ENCODE results near the gene USF3. TPM values are rescaled to one million over a fixed set of nuclear protein-coding genes. Genes with fewer than 3 reads are reported as not detected.

The USF3 gene
- total and polyA plus RNA-seq, 9 donors = 4.8 to 18.7 (median 15.6) TPM

GRCh38 chr3:113714702-113715101 lies 18.3 kb upstream of the USF3 start:
- intact Hi-C loops (cut with DNase I) = no loop called here
- Histone ChIP-seq H3K9me3 (no peaks in the 10 kb centered on the region), H3K4me1 (ENCODE audit: insufficient read depth) (no peaks in the 10 kb centered on the region), H3K4me3 (no peak overlapping the region), H3K36me3 (no peaks in the 10 kb centered on the region), H3K27ac (no peak overlapping the region), H3K27me3 (no peaks in the 10 kb centered on the region)
- TF ChIP-seq, protein P1, sequence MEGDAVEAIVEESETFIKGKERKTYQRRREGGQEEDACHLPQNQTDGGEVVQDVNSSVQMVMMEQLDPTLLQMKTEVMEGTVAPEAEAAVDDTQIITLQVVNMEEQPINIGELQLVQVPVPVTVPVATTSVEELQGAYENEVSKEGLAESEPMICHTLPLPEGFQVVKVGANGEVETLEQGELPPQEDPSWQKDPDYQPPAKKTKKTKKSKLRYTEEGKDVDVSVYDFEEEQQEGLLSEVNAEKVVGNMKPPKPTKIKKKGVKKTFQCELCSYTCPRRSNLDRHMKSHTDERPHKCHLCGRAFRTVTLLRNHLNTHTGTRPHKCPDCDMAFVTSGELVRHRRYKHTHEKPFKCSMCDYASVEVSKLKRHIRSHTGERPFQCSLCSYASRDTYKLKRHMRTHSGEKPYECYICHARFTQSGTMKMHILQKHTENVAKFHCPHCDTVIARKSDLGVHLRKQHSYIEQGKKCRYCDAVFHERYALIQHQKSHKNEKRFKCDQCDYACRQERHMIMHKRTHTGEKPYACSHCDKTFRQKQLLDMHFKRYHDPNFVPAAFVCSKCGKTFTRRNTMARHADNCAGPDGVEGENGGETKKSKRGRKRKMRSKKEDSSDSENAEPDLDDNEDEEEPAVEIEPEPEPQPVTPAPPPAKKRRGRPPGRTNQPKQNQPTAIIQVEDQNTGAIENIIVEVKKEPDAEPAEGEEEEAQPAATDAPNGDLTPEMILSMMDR (IDR thresholded peaks at IDR 0.05) = no peak
- no peak for TF ChIP-seq POLR2A (IDR thresholded peaks at IDR 0.05)
- TF ChIP-seq EP300 (IDR thresholded peaks at IDR 0.05) = no peak
- 16 to 20% (median 19%) methylated on average over 1 of the region's 1 CpG for WGBS, 3 donors
- DNase-seq = no peak

DNA sequence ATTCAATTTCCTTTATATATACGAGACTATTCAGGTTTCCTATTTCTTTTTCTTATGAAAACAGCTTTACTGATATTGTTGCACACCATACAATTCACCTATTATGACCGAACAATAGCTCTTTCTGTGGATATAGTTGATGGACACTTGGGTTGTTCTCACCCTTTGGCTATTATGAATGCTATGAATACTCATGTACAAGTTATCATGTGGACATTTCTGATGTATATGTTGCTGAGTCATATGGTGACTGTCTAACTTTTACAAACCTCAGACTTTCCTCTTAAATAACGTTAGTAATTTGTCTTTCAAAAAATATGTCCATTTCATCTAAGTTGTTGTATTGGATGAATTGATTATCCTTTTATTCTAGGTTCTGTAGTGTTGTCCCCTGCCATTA lies 15.7 kb upstream of the USF3 start:
- DNase-seq = no peak
- H3K9me3 ChIP-seq = no peaks in the 10 kb centered on the region
- H3K27ac ChIP-seq = no peak overlapping the region
- TF ChIP-seq, protein P1 (IDR thresholded peaks at IDR 0.05) = no peak
- TF ChIP-seq EP300 (IDR thresholded peaks at IDR 0.05) (no peak), POLR2A (IDR thresholded peaks at IDR 0.05) (no peak)
- no peaks in the 10 kb centered on the region for H3K36me3 ChIP-seq
- no peaks in the 10 kb centered on the region for H3K4me1 ChIP-seq (ENCODE audit: insufficient read depth)
- WGBS, 3 donors = 50 to 58% (median 56%) methylated on average over 3 of the region's 3 CpGs
- no peaks in the 10 kb centered on the region for H3K27me3 ChIP-seq
- intact Hi-C loops (cut with DNase I) = no loop called here
- no peak overlapping the region for H3K4me3 ChIP-seq

DNA sequence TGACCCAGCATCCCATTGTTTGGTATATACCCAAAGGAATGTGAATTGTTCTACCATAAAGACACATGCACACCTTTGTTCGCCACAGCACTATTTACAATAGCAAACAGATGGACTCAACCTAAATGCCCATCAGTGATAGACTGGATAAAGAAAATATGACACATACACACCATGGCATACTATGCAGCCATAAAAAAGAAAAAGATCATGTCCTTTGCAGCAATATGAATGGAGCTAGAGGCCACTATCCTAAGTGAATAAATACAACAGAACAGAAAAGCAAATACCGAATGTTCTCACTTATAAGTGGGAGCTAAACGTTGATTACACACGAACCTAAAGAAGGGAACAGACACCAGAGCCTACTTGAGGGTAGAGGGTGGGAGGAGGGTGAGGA lies 11.4 kb upstream of the USF3 start:
- Histone ChIP-seq H3K27me3 (no peaks in the 10 kb centered on the region), H3K27ac (no peak overlapping the region), H3K36me3 (no peaks in the 10 kb centered on the region), H3K4me3 (no peak overlapping the region), H3K9me3 (no peaks in the 10 kb centered on the region), H3K4me1 (ENCODE audit: insufficient read depth) (no peaks in the 10 kb centered on the region)
- DNase-seq = no peak
- TF ChIP-seq EP300 (IDR thresholded peaks at IDR 0.05) (no peak), POLR2A (IDR thresholded peaks at IDR 0.05) (no peak)
- TF ChIP-seq, protein P1 (IDR thresholded peaks at IDR 0.05) = no peak
- WGBS, 3 donors = 90 to 93% (median 92%) methylated on average over 4 of the region's 4 CpGs
- intact Hi-C loops (cut with DNase I) = no loop called here

DNA sequence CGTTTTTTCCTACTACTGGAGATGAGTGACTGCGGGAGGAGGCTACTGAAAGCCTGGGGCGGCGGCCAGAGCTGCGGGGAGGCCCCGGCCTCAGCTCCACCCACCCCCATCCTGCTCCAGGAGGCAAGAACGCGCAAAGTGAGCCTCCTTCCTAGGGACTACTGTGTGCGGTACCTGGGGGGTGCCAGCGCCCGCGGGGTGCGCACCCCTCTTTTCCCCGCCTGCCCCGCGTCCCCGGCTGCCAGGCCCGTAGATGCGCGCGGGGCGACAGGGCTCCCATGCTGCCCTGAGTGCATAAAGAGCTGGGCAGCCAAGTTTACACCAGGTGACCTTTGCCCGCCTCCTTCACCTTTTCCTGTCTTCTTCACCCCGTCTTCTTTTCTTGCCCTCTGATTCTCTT lies 2.5 kb upstream of the USF3 start:
- Histone ChIP-seq H3K36me3 (no peaks in the 10 kb centered on the region), H3K4me1 (ENCODE audit: insufficient read depth) (peaks cover 2% of the 10 kb centered on the region), H3K4me3 (peak overlapping the region; percentile 13), H3K9me3 (no peaks in the 10 kb centered on the region), H3K27me3 (no peaks in the 10 kb centered on the region), H3K27ac (peak overlapping the region in 1 of 2 donors; percentile 52)
- no peak for TF ChIP-seq POLR2A (IDR thresholded peaks at IDR 0.05)
- no peak for TF ChIP-seq EP300 (IDR thresholded peaks at IDR 0.05)
- TF ChIP-seq, protein P1 (IDR thresholded peaks at IDR 0.05) = no peak
- WGBS, 3 donors = 16 to 29% (median 23%) methylated on average over 24 of the region's 24 CpGs
- intact Hi-C loops (cut with DNase I) = no loop called here
- peak; percentile 14 to 39 (median 32) for DNase-seq

Measured in ovary (tissue), 9 donors.